Retinal pigment epithelial cell (primary cell): ENCODE data around the gene MASP2.
"Not testable (repeated sequence)": the region's sequence is repeated elsewhere in the genome, so short reads cannot be mapped to it uniquely, and the experiment has no call there.

Experiments
- DNase-seq: peaks from one replicate; pipeline ENCODE4 v3.0.0-alpha.2; 2010; ENCODE audit warnings: low read depth
- H3K4me3 ChIP-seq: 2 replicates; pipeline ENCODE4 v1.5.1; 2011; ENCODE audit warnings: mild to moderate bottlenecking, low read length, control low read depth, moderate library complexity
- TF ChIP-seq, protein P1 (sequence below): conservative IDR thresholded peaks from 2 replicates; pipeline ENCODE4 v1.5.1; 2011; ENCODE audit warnings: low read depth, low read length, control low read depth, inconsistent platforms

MASP2 gene

DNA sequence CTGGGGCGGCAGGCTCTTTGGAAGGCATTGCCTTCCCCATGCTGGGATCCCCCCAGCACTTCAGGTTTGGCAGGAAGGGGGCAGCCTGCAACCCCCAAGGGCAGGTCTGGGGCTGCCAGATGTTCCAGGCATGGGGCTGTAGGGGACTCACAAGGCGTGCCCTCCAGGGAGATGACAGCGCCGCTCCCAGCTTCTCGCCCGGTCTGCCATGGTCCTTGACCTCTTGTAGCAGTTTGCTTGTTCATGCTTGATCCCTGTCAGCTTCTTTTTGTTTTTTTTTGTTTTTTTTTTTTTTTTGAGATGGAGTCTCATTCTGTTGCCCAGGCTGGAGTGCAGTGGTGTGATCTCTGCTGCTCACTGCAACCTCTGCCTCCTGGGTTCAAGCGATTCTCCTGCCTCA, 56.2 kb downstream of the MASP2 start:
- TF ChIP-seq, protein P1, sequence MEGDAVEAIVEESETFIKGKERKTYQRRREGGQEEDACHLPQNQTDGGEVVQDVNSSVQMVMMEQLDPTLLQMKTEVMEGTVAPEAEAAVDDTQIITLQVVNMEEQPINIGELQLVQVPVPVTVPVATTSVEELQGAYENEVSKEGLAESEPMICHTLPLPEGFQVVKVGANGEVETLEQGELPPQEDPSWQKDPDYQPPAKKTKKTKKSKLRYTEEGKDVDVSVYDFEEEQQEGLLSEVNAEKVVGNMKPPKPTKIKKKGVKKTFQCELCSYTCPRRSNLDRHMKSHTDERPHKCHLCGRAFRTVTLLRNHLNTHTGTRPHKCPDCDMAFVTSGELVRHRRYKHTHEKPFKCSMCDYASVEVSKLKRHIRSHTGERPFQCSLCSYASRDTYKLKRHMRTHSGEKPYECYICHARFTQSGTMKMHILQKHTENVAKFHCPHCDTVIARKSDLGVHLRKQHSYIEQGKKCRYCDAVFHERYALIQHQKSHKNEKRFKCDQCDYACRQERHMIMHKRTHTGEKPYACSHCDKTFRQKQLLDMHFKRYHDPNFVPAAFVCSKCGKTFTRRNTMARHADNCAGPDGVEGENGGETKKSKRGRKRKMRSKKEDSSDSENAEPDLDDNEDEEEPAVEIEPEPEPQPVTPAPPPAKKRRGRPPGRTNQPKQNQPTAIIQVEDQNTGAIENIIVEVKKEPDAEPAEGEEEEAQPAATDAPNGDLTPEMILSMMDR, result no peak
- DNase-seq, result no peak
- no peak overlapping the region for H3K4me3 ChIP-seq

DNA sequence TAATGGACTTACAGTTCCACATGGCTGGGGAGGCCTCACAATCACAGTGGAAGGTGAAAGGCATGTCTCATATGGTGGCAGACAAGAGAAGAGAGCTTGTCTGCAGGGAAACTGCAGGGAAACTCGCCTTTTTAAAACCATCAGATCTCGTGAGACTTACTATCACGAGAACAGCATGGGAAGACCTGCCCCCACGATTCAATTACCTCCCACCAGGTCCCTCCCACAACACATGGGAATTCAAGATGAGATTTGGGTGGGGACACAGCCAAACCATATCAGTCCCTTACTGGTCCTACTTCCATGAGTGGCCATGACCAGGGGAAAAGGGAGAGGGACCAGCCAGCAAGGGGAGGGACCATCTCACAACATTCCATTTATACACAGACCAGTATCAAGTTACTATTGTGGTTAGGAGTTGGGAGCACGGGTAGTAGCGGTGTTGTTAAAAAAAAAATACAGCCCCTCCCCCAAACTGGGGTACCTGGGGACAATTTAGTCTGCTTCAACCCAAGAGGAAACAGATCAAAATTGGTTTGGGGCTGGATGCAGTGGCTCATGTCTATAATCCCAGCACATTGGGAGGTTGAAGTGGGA, 57.0 kb downstream of the MASP2 start:
- not testable (repeated sequence) for DNase-seq, H3K4me3 ChIP-seq

DNA sequence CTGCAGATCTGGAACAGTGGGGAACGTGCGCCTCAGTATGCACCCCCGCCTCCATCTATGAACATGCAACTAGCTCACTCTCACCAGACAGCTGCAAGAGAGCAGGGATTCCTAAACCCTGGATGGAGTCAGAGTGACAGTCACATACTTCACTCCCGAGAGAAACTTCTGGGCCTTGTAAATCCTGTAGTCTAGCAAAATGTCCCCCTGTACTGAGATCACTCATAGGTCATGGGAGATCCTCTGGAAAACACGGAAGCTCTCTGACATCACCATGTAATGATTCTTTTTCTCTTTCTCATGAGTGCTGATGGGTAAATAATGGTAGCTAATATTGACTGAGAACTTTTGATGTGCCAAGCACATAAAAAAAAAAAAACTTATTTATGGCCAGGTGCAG, 57.9 kb downstream of the MASP2 start:
- TF ChIP-seq, protein P1, result no peak
- H3K4me3 ChIP-seq, result no peak overlapping the region

DNA sequence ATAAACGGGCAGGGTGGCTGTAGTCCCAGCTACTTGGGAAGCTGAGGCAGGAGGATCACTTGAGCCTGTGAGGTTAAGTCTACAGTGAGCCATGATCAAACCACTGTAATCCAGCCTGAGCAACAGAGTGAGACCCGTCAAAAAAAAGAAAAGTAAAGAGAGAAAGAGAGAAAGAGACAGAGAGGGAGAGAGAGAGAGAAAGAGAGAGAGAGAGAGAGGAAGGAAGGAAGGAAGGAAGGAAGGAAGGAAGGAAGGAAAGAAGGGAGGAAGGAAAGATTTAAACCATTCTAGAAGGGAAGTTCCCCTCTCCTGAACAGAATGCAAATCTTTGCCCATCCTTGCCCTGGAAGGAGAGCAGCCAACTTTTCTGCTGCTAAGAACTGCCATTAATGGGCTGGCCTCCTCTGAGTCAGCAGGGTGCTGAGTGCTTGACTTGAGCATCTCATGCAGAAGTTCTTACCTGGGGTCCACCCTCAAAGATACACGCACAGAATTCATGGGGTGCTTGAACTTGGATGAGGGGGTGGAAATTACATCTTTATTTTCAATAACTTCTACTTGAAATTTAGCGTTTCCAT, 59.1 kb downstream of the MASP2 start:
- no peak overlapping the region for H3K4me3 ChIP-seq

More for the DNA sequence above, 57.9 kb downstream of the MASP2 start:
- no peak for DNase-seq

DNA sequence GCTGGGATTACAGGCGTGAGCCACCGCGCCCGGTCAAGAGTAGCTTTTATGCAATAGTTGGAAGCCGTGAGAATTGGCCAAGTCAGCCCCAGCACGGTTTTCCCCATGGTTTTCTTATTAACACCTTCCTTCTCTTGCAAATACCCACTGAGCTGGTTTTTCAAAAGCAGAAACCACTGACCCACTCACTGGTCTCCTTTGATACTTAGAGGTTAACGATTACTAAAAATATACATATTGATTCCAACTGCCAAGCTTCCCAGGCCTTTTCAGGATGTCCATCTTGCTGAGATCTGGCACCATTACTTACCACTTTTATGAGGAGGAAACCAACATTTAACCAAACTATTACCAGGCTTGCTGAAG, 60.5 kb downstream of the MASP2 start:
- H3K4me3 ChIP-seq, result no peak overlapping the region
- no peak for DNase-seq
- TF ChIP-seq, protein P1, result no peak

More for the DNA sequence above, 59.1 kb downstream of the MASP2 start:
- TF ChIP-seq, protein P1, result no peak
- no peak for DNase-seq

DNA sequence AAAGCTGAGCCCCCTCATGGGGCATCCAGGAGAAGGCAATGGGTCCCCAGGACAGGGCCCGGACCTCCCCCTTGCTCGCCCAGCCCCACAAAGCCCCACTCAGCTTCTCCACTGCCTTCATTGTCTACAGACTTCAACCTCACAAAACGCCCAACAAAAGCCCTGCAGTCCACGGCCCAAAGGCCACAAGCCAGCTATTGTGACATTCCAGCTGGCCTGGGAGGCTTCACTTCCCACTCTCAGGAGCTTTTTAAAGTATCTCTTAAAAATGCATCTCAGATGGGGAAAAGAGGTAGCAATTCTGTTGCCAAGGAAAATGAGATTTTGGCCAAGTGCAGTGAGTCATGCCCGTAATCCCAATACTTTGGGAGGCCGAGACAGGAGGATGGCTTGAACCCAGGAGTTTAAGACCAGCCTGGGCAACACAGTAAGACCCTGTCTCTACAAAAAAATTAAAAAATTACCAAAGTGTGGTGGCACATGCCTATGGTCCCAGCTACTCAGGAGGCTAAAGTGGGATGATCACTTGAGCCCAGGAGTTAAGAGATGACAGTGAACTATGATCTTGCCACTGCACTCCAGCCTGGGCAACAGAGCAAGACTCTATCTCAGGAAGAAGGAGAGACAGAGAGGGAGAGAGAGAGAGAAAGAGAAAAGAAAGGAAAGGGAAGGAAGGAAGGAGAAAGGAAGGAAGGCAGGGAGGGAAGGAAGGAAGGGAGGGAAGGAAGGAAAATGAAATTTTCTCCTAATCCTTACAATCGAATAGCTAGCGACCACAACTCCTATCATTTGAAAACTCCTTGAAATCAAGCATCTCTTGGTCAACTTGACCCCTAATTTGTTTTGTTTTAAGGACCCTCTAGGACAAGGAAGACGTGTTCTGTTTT, 66.0 kb downstream of the MASP2 start:
- no peak for DNase-seq
- TF ChIP-seq, protein P1, result no peak
- H3K4me3 ChIP-seq, result no peak overlapping the region

DNA sequence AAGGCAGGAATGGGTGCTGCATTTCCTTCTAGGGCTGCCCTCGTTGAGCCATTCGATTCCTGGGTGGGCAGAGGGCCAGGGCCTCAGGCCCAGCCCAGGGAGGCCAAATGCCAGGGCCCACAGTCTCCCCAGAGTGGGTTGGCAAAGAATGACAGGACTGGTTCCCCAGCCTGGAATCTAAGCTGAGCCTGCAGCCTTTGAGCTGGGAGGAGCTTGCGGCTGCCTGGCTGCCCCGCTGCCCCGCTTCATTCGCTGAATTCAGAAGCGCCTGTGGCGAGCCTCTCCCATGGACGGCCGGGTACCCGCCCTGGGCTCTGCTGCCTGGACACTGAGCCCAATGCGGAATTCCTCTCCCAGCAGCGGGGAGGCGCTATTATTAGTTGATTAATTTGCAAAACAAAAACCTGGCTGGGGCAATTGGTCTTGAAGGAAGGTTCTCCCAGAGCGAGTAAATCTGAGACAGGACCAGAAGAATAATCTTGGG, 66.9 kb downstream of the MASP2 start:
- DNase-seq, result peak; percentile 44
- TF ChIP-seq, protein P1, result peak; percentile 62
- no peak overlapping the region for H3K4me3 ChIP-seq
